ENCODE data around the gene C16orf86. TPM values are rescaled to one million over a fixed set of nuclear protein-coding genes. Genes with fewer than 3 reads are reported as not detected.

C16orf86 gene
- total RNA-seq (10 to 100 TPM in 4 of 9 donors, 1 to 10 TPM in 5; 4.1 to 17.9 (median 7.8) TPM), polyA plus RNA-seq (10 to 100 TPM in 1 of 3 donors, 1 to 10 TPM in 1, under 1 TPM in 1; 0.57 to 14.4 (median 8.2) TPM)
- long read RNA-seq, donor 1, result 0 reads
- long read RNA-seq, donor 2, partial matches to known transcripts, result 0 of 1 reads
- long read RNA-seq, donor 2, other reads (novel, unspliced or antisense), result 0 of 1 reads
- long read RNA-seq, donor 3, partial matches to known transcripts, result 0 of 1 reads
- long read RNA-seq, donor 3, other reads (novel, unspliced or antisense), result 0 of 1 reads
- long read RNA-seq, donor 4, partial matches to known transcripts, result 1 of 4 reads
- long read RNA-seq, donor 4, other reads (novel, unspliced or antisense), result 1 of 4 reads
- long read RNA-seq, donor 5, transcript C16orf86-201 (4 exons, 1,267 nt), result major isoform, 9 of 30 reads
- long read RNA-seq, donor 5, partial matches to known transcripts, result 6 of 30 reads
- long read RNA-seq, donor 5, other reads (novel, unspliced or antisense), result 12 of 30 reads
- long read RNA-seq, donor 6, partial matches to known transcripts, result 0 of 4 reads
- long read RNA-seq, donor 6, other reads (novel, unspliced or antisense), result 3 of 4 reads
- long read RNA-seq, donor 7, partial matches to known transcripts, result 0 of 1 reads
- long read RNA-seq, donor 7, other reads (novel, unspliced or antisense), result 0 of 1 reads
- long read RNA-seq, donor 8, partial matches to known transcripts, result 0 of 1 reads
- long read RNA-seq, donor 8, other reads (novel, unspliced or antisense), result 0 of 1 reads
- long read RNA-seq, donor 9, partial matches to known transcripts, result 0 of 1 reads
- long read RNA-seq, donor 9, other reads (novel, unspliced or antisense), result 0 of 1 reads
- long read RNA-seq, donor 10, result 0 reads

- peaks cover 0 to 10% of the 10 kb centered on the region in 2 donors for H3K36me3 ChIP-seq (replicated peaks in 1 of 2)
- TF ChIP-seq POLR2A (IDR thresholded peaks at IDR 0.05) (no peak), CTCF (IDR thresholded peaks at IDR 0.05) (no peak)
- H3K27ac ChIP-seq, result peak within 1 kb of the TSS; percentile 77 to 91 (median 85)
- intact Hi-C loops (cut with DNase I), result loop anchor here in 1 of 2 donors (5.0 kb wide), 1 partner anchor 135 kb away; no protein-coding TSS in a partner anchor
- no peaks in the 10 kb centered on the region for H3K9me3 ChIP-seq (replicated peaks in 1 of 3)
- H3K4me1 ChIP-seq (replicated peaks in 1 of 2), result peaks cover 10 to 23% of the 10 kb centered on the region in 2 donors
- peak within 1 kb of the TSS; percentile 53 to 86 (median 69) for H3K4me3 ChIP-seq
- 0 to 27% (median 5%) methylated on average over 2 to 78 of the region's 78 CpGs for WGBS, 4 donors
- no peaks in the 10 kb centered on the region for H3K27me3 ChIP-seq
- DNase-seq, result peak; percentile 82 to 91 (median 86)
Observed at GRCh38 chr16:67666559-67667452, at the start of gene C16orf86, which contains the start of gene ENKD1. Gene C16orf86 (plus strand): TSS chr16:67666814. CDS start chr16:67666971, 157 bp downstream. Gene ENKD1 (minus strand): TSS chr16:67666750. CDS start chr16:67666442, 308 bp downstream.

GRCh38 chr16:67628216-67628615, 38.4 kb upstream of the C16orf86 start:
- H3K9me3 ChIP-seq (replicated peaks in 1 of 3), result no peaks in the 10 kb centered on the region
- no peak overlapping the region for H3K4me3 ChIP-seq
- H3K27ac ChIP-seq, result no peak overlapping the region
- no peak for DNase-seq
- TF ChIP-seq POLR2A (IDR thresholded peaks at IDR 0.05) (no peak), CTCF (IDR thresholded peaks at IDR 0.05) (no peak)
- H3K36me3 ChIP-seq (replicated peaks in 1 of 2), result peaks cover 0 to 84% of the 10 kb centered on the region in 2 donors
- no peaks in the 10 kb centered on the region for H3K4me1 ChIP-seq (replicated peaks in 1 of 2)
- no peaks in the 10 kb centered on the region for H3K27me3 ChIP-seq
- intact Hi-C loops (cut with DNase I), result no loop called here
- 96 to 98% (median 97%) methylated on average over 14 of the region's 14 CpGs for WGBS, 4 donors

GRCh38 chr16:67632415-67633172, 34.0 kb upstream of the C16orf86 start:
- Histone ChIP-seq H3K36me3 (replicated peaks in 1 of 2) (peaks cover 0 to 86% of the 10 kb centered on the region in 2 donors), H3K27ac (no peak overlapping the region), H3K9me3 (replicated peaks in 1 of 3) (no peaks in the 10 kb centered on the region), H3K27me3 (no peaks in the 10 kb centered on the region), H3K4me3 (no peak overlapping the region), H3K4me1 (replicated peaks in 1 of 2) (no peaks in the 10 kb centered on the region)
- 60 to 70% (median 63%) methylated on average over 7 of the region's 7 CpGs for WGBS, 4 donors
- peak in 1 of 7 donors; percentile 18 for DNase-seq
- intact Hi-C loops (cut with DNase I), result no loop called here
- TF ChIP-seq POLR2A (IDR thresholded peaks at IDR 0.05), result no peak

- Histone ChIP-seq H3K27me3 (no peaks in the 10 kb centered on the region), H3K4me3 (no peak overlapping the region), H3K27ac (no peak overlapping the region), H3K9me3 (replicated peaks in 1 of 3) (no peaks in the 10 kb centered on the region), H3K36me3 (replicated peaks in 1 of 2) (peaks cover 0 to 69% of the 10 kb centered on the region in 2 donors), H3K4me1 (replicated peaks in 1 of 2) (no peaks in the 10 kb centered on the region)
- intact Hi-C loops (cut with DNase I), result no loop called here
- DNase-seq, result no peak
- TF ChIP-seq POLR2A (IDR thresholded peaks at IDR 0.05) (no peak), CTCF (IDR thresholded peaks at IDR 0.05) (no peak)
- 92 to 94% (median 94%) methylated on average over 8 of the region's 8 CpGs for WGBS, 4 donors
Observed at GRCh38 chr16:67636713-67637112, 29.9 kb upstream of the C16orf86 start.

Measured in adrenal gland (tissue), 19 donors.